ENCODE data around the gene SLC25A53. TPM values are rescaled to one million over a fixed set of nuclear protein-coding genes. Genes with fewer than 3 reads are reported as not detected.

The SLC25A53 gene
- total RNA-seq, 1 donor from 2014 or later, result 8.5 TPM

DNA sequence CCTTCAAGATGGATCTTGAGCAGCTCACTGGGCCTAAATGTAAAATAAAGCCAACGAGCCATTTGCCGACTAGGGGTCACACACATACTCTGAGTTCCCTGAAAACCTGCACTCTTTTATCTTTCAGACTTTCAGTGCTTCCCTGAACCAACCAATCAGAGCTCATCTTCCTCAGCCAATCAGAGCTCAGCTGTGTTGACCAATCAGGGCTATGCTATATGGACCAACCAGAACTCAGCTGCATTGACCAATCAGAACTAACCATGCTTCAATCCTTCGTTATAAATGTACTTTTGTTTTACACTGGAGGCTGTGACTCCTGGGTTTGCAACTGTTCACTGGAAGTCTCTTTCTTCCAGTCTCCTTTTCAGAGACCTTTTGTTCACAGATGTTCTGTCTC, 19.3 kb downstream of the SLC25A53 start:
- Mint-ChIP-seq H3K4me3 (no peak overlapping the region), H3K27ac (no peak overlapping the region), H3K27me3 (ENCODE audit: low read depth) (no peaks in the 10 kb centered on the region), H3K9me3 (peaks cover 10% of the 10 kb centered on the region), H3K4me1 (no peaks in the 10 kb centered on the region), H3K36me3 (no peaks in the 10 kb centered on the region)
- TF ChIP-seq, protein P1, sequence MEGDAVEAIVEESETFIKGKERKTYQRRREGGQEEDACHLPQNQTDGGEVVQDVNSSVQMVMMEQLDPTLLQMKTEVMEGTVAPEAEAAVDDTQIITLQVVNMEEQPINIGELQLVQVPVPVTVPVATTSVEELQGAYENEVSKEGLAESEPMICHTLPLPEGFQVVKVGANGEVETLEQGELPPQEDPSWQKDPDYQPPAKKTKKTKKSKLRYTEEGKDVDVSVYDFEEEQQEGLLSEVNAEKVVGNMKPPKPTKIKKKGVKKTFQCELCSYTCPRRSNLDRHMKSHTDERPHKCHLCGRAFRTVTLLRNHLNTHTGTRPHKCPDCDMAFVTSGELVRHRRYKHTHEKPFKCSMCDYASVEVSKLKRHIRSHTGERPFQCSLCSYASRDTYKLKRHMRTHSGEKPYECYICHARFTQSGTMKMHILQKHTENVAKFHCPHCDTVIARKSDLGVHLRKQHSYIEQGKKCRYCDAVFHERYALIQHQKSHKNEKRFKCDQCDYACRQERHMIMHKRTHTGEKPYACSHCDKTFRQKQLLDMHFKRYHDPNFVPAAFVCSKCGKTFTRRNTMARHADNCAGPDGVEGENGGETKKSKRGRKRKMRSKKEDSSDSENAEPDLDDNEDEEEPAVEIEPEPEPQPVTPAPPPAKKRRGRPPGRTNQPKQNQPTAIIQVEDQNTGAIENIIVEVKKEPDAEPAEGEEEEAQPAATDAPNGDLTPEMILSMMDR (IDR thresholded peaks at IDR 0.05; ENCODE audit: unreplicated experiment), result no peak
- no peak for DNase-seq (ENCODE audit: low spot score in 2 of 2, unreplicated experiment in 2 of 2)

DNA sequence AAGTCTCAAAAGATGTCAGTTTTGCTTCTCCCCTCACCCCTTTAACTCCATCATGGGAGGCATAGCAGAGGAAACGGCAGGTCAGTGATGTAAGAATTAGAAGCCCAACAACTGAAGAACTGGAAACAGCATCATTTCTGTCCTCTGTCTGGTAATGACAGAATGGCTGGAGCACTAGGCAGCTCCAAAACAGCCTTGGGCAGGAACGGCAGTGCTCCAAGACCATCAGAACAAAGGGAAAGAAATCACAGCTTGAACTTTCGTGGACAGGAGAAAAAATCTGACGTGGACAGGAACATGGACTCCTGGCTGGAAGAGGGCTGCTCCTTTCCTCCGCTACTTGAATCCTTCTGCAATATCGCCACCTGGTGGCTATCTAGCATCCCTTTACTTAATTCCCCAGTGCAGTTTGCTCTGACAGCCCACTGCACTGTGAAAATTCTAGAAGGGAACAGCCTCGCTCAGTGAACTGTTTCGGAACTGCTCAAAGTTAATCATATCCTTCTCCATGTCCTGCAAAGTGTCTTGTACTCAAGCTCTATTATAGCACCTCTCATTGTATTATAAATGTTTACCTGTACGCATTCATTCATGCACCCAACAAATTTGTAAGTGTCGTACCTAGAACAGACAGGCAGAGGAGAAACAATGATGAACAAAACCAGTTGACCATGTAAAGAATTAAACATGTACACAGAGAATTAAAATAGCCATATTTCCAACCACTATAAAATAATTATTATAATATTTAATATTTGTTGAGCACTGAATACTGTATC, 20.4 kb downstream of the SLC25A53 start:
- H3K4me3 Mint-ChIP-seq, result peak overlapping the region; percentile 71
- peak in 1 of 2 experiments; percentile 56 for DNase-seq (ENCODE audit: low spot score in 2 of 2, unreplicated experiment in 2 of 2)
- TF ChIP-seq, protein P1 (IDR thresholded peaks at IDR 0.05; ENCODE audit: unreplicated experiment), result peak; percentile 73
- H3K9me3 Mint-ChIP-seq, result peaks cover 13% of the 10 kb centered on the region
- no peaks in the 10 kb centered on the region for H3K4me1 Mint-ChIP-seq
- no peaks in the 10 kb centered on the region for H3K36me3 Mint-ChIP-seq
- H3K27me3 Mint-ChIP-seq (ENCODE audit: low read depth), result no peaks in the 10 kb centered on the region
- peak overlapping the region; percentile 76 for H3K27ac Mint-ChIP-seq

DNA sequence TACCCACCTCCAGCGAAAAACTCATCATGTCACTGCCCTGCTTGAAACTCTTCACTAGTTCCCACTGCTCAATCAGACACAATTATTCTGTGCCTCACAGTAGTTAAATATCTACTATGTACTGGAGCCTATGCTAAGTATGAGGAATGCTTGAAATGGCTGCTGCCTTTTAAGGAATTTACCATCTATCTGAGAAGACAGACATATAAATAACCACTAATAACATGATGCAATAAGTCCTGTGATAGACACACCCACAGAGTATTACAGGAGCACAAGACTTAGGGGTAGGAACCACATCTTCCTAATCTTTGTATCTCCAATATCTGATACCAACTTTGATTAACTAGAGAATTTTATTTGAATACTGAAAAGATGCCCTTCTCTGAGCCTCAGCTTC, 21.1 kb downstream of the SLC25A53 start:
- Mint-ChIP-seq H3K4me3 (no peak overlapping the region), H3K27ac (no peak overlapping the region), H3K9me3 (peaks cover 15% of the 10 kb centered on the region), H3K4me1 (no peaks in the 10 kb centered on the region), H3K27me3 (ENCODE audit: low read depth) (no peaks in the 10 kb centered on the region), H3K36me3 (peaks cover under 1% of the 10 kb centered on the region)
- TF ChIP-seq, protein P1 (IDR thresholded peaks at IDR 0.05; ENCODE audit: unreplicated experiment), result no peak
- no peak for DNase-seq (ENCODE audit: low spot score in 2 of 2, unreplicated experiment in 2 of 2)

DNA sequence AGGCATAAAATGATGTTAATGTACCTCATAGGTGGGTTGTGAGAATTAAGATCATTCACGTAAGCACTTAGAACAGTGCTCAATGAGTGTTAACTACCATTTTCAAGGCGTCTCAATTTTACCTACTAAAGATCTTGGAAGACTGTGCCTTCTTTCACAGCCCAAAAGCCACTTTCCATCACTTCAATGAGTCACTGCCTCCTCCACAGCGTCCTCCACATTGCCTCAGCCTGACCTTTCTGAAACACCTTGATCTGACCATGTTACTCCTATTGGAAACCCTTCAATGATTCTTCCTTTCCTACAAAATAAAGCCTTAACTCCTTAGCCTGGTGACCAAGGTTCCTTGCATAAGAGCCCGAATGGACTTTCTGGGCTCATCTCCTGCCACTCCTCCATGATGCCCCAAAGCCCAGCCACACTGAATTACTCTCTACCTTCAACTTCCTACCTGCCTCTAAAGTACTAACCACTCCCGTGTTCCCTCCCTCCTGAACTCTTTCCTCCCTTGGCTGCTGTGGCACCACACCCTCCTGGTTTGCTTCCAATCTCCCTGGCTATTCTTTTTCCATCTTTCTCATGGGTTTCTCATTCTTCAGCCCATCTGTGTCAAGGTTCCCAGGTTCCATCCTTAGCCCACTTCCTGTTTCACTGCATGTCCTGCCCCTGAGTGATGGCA, 22.1 kb downstream of the SLC25A53 start:
- no peaks in the 10 kb centered on the region for H3K27me3 Mint-ChIP-seq (ENCODE audit: low read depth)
- no peak overlapping the region for H3K4me3 Mint-ChIP-seq
- H3K4me1 Mint-ChIP-seq, result no peaks in the 10 kb centered on the region
- H3K36me3 Mint-ChIP-seq, result peaks cover 2% of the 10 kb centered on the region
- peaks cover 19% of the 10 kb centered on the region for H3K9me3 Mint-ChIP-seq
- no peak overlapping the region for H3K27ac Mint-ChIP-seq
- DNase-seq (ENCODE audit: low spot score in 2 of 2, unreplicated experiment in 2 of 2), result no peak
- TF ChIP-seq, protein P1 (IDR thresholded peaks at IDR 0.05; ENCODE audit: unreplicated experiment), result no peak

DNA sequence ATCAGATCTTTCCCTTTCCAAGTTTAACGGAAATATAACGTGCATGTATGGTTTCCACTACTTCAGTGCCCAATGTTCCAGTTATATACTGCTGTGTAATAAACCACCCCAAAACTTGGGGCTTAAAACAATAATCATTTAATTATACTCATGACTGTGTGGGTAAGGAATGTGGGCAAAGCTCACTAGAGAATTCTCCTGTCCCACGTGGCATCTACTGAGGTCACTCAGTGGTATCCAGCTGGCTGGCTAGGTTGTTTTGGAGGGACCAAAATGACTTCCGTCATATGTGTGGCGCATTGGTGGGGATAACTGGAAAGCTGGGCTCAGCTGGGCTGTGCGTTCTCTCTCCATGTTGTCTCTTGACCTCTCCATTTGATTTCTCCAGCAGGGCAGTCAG, 26.0 kb downstream of the SLC25A53 start:
- Mint-ChIP-seq H3K9me3 (peaks cover 16% of the 10 kb centered on the region), H3K27ac (no peak overlapping the region), H3K36me3 (peaks cover 7% of the 10 kb centered on the region), H3K27me3 (ENCODE audit: low read depth) (no peaks in the 10 kb centered on the region), H3K4me3 (no peak overlapping the region), H3K4me1 (no peaks in the 10 kb centered on the region)
- TF ChIP-seq, protein P1 (IDR thresholded peaks at IDR 0.05; ENCODE audit: unreplicated experiment), result no peak
- no peak for DNase-seq (ENCODE audit: low spot score in 2 of 2, unreplicated experiment in 2 of 2)
